Ectodermal cell (in vitro differentiated cells): Measurements from ENCODE around the gene RNH1.

Source experiments
- H3K27ac ChIP-seq: 2 replicates; pipeline ENCODE4 v1.7.0; 2013; ENCODE audit warnings: mild to moderate bottlenecking, low read depth, low read length; ENCODE audit not compliant: insufficient read depth, poor library complexity, severe bottlenecking
- H3K27me3 ChIP-seq: 2 replicates; pipeline ENCODE4 v1.7.0; 2013; ENCODE audit warnings: mild to moderate bottlenecking, low read length; ENCODE audit not compliant: insufficient read depth, control insufficient read depth, poor library complexity, severe bottlenecking
- H3K36me3 ChIP-seq: one replicate; pipeline ENCODE4 v1.7.0; 2013; ENCODE audit warnings: low read length; ENCODE audit not compliant: control insufficient read depth, insufficient read depth
- H3K4me1 ChIP-seq: one replicate; pipeline ENCODE4 v1.7.0; 2013; ENCODE audit warnings: low read length; ENCODE audit not compliant: control insufficient read depth, insufficient read depth
- H3K4me3 ChIP-seq: 2 replicates; pipeline ENCODE4 v1.7.0; 2013; ENCODE audit warnings: low read depth, low read length, control low read depth; ENCODE audit not compliant: insufficient read depth
- H3K9me3 ChIP-seq: 2 replicates; pipeline ENCODE4 v1.7.0; 2013; ENCODE audit warnings: mild to moderate bottlenecking, low read length, moderate library complexity; ENCODE audit not compliant: control insufficient read depth
- WGBS, 2 experiments: methylation state at CpG; one replicate each; pipeline ENCODE4 v1.1.7; 2013; ENCODE audit warnings: missing lambda C conversion rate in 2 of 2; 5-methylcytosine and 5-hydroxymethylcytosine counted together

The RNH1 gene

GRCh38 chr11:496834-497564, 10.0 kb downstream of the RNH1 start:
- H3K36me3 ChIP-seq, result peaks cover 30% of the 10 kb centered on the region
- H3K4me3 ChIP-seq, result no peak overlapping the region

GRCh38 chr11:495537-495931, 11.5 kb downstream of the RNH1 start:
- Histone ChIP-seq H3K9me3 (no peaks in the 10 kb centered on the region), H3K4me3 (no peak overlapping the region), H3K36me3 (peaks cover 30% of the 10 kb centered on the region), H3K27ac (no peak overlapping the region), H3K4me1 (no peaks in the 10 kb centered on the region), H3K27me3 (no peaks in the 10 kb centered on the region)
- WGBS, 2 experiments, result 92 to 95% methylated on average over 10 of the region's 10 CpGs

More at GRCh38 chr11:496834-497564, 10.0 kb downstream of the RNH1 start:
- no peaks in the 10 kb centered on the region for H3K9me3 ChIP-seq
- H3K4me1 ChIP-seq, result no peaks in the 10 kb centered on the region
- 95% methylated on average over 34 of the region's 34 CpGs for WGBS, 2 experiments
- H3K27me3 ChIP-seq, result no peaks in the 10 kb centered on the region
- H3K27ac ChIP-seq, result no peak overlapping the region

- Histone ChIP-seq H3K27me3 (no peaks in the 10 kb centered on the region), H3K4me3 (no peak overlapping the region), H3K4me1 (no peaks in the 10 kb centered on the region), H3K36me3 (peaks cover 31% of the 10 kb centered on the region), H3K27ac (no peak overlapping the region), H3K9me3 (no peaks in the 10 kb centered on the region)
- WGBS, 2 experiments, result 94 to 95% methylated on average over 37 of the region's 37 CpGs
Measured at GRCh38 chr11:494761-495536, 12.1 kb downstream of the RNH1 start.

- no peak overlapping the region for H3K4me3 ChIP-seq
- 94 to 95% methylated on average over 32 of the region's 32 CpGs for WGBS, 2 experiments
- H3K9me3 ChIP-seq, result no peaks in the 10 kb centered on the region
- no peaks in the 10 kb centered on the region for H3K27me3 ChIP-seq
- no peak overlapping the region for H3K27ac ChIP-seq
- no peaks in the 10 kb centered on the region for H3K4me1 ChIP-seq
- peaks cover 19% of the 10 kb centered on the region for H3K36me3 ChIP-seq
Measured at GRCh38 chr11:492427-493226, 14.4 kb downstream of the RNH1 start.

GRCh38 chr11:491358-491757, 15.7 kb downstream of the RNH1 start:
- H3K4me1 ChIP-seq, result no peaks in the 10 kb centered on the region
- H3K27ac ChIP-seq, result no peak overlapping the region
- 94 to 95% methylated on average over 7 of the region's 7 CpGs for WGBS, 2 experiments
- no peaks in the 10 kb centered on the region for H3K9me3 ChIP-seq
- H3K4me3 ChIP-seq, result no peak overlapping the region
- H3K27me3 ChIP-seq, result no peaks in the 10 kb centered on the region
- peaks cover 6% of the 10 kb centered on the region for H3K36me3 ChIP-seq

GRCh38 chr11:490930-491260, 16.1 kb downstream of the RNH1 start:
- no peaks in the 10 kb centered on the region for H3K9me3 ChIP-seq
- 96% methylated on average over 15 of the region's 15 CpGs for WGBS, 2 experiments
- H3K27ac ChIP-seq, result no peak overlapping the region
- no peaks in the 10 kb centered on the region for H3K4me1 ChIP-seq
- H3K27me3 ChIP-seq, result no peaks in the 10 kb centered on the region
- no peak overlapping the region for H3K4me3 ChIP-seq
- peaks cover 6% of the 10 kb centered on the region for H3K36me3 ChIP-seq

GRCh38 chr11:490186-490929, 16.7 kb downstream of the RNH1 start:
- Histone ChIP-seq H3K27me3 (no peaks in the 10 kb centered on the region), H3K9me3 (no peaks in the 10 kb centered on the region), H3K27ac (no peak overlapping the region), H3K4me1 (no peaks in the 10 kb centered on the region), H3K36me3 (peaks cover 6% of the 10 kb centered on the region), H3K4me3 (no peak overlapping the region)
- WGBS, 2 experiments, result 93 to 94% methylated on average over 38 of the region's 38 CpGs

GRCh38 chr11:489610-490185, 17.3 kb downstream of the RNH1 start:
- H3K27me3 ChIP-seq, result no peaks in the 10 kb centered on the region
- H3K27ac ChIP-seq, result no peak overlapping the region
- H3K4me3 ChIP-seq, result no peak overlapping the region
- WGBS, 2 experiments, result 95% methylated on average over 37 of the region's 37 CpGs
- H3K4me1 ChIP-seq, result no peaks in the 10 kb centered on the region
- peaks cover 6% of the 10 kb centered on the region for H3K36me3 ChIP-seq
- H3K9me3 ChIP-seq, result no peaks in the 10 kb centered on the region

GRCh38 chr11:488992-489391, 18.1 kb downstream of the RNH1 start:
- WGBS, 2 experiments, result 94 to 96% methylated on average over 19 of the region's 19 CpGs
- H3K36me3 ChIP-seq, result peaks cover 6% of the 10 kb centered on the region
- no peaks in the 10 kb centered on the region for H3K27me3 ChIP-seq

More at GRCh38 chr11:488992-489391, 18.1 kb downstream of the RNH1 start:
- Histone ChIP-seq H3K9me3 (no peaks in the 10 kb centered on the region), H3K27ac (no peak overlapping the region), H3K4me3 (no peak overlapping the region), H3K4me1 (no peaks in the 10 kb centered on the region)
